ENCODE data around the gene ALDH1A3.
"Not testable (repeated sequence)": the region's sequence is repeated elsewhere in the genome, so short reads cannot be mapped to it uniquely, and the experiment has no call there.

Gene ALDH1A3
- 0 to 0.52 (median 0.08) reads per million in 18 experiments for total RNA-seq

- no peak for DNase-seq
Observed at GRCh38 chr15:100879464-100880138, at the start of gene ALDH1A3. Gene ALDH1A3, plus strand, starts transcription at chr15:100879831. Its CDS starts 77 bp downstream, at chr15:100879908.

- no peak for DNase-seq
Observed at GRCh38 chr15:100831467-100831866, 48.2 kb upstream of the ALDH1A3 start.

GRCh38 chr15:100832149-100832942 lies 47.3 kb upstream of the ALDH1A3 start:
- no peak for DNase-seq

GRCh38 chr15:100833417-100834389 lies 45.9 kb upstream of the ALDH1A3 start:
- peak; percentile 75 to 77 for DNase-seq

GRCh38 chr15:100834731-100835130 lies 44.9 kb upstream of the ALDH1A3 start:
- DNase-seq = peak; percentile 44 to 64

- DNase-seq = no peak
Observed at GRCh38 chr15:100835636-100836035, 44.0 kb upstream of the ALDH1A3 start.

GRCh38 chr15:100836501-100836900 lies 43.1 kb upstream of the ALDH1A3 start:
- no peak for DNase-seq

GRCh38 chr15:100841426-100841825 lies 38.2 kb upstream of the ALDH1A3 start:
- DNase-seq = no peak

GRCh38 chr15:100842756-100843730 lies 36.6 kb upstream of the ALDH1A3 start:
- DNase-seq = no peak

GRCh38 chr15:100844167-100844566 lies 35.5 kb upstream of the ALDH1A3 start:
- no peak for DNase-seq

- DNase-seq = no peak
Observed at GRCh38 chr15:100844778-100845177, 34.9 kb upstream of the ALDH1A3 start.

GRCh38 chr15:100847194-100847593 lies 32.4 kb upstream of the ALDH1A3 start:
- no peak for DNase-seq

- DNase-seq = peak; percentile 14 to 48
Observed at GRCh38 chr15:100849021-100849854, 30.4 kb upstream of the ALDH1A3 start.

- no peak for DNase-seq
Observed at GRCh38 chr15:100849855-100850218, 29.8 kb upstream of the ALDH1A3 start.

- DNase-seq = not testable (repeated sequence)
Observed at GRCh38 chr15:100851428-100852015, 28.1 kb upstream of the ALDH1A3 start.

GRCh38 chr15:100852630-100853029 lies 27.0 kb upstream of the ALDH1A3 start:
- no peak for DNase-seq

- DNase-seq = no peak
Observed at GRCh38 chr15:100853676-100854440, 25.8 kb upstream of the ALDH1A3 start.

- DNase-seq = no peak
Observed at GRCh38 chr15:100856867-100857266, 22.8 kb upstream of the ALDH1A3 start.

GRCh38 chr15:100858294-100858693 lies 21.3 kb upstream of the ALDH1A3 start:
- no peak for DNase-seq

All from inflammatory macrophage (primary cell).